GM23338 (cell line): ENCODE data around the gene ZNF830. TPM values are rescaled to one million over a fixed set of nuclear protein-coding genes. Genes with fewer than 3 reads are reported as not detected.

ENCODE experiments used
- ATAC-seq: fragments of 200-7000 bp; cut with Tn5 transposase; 3 replicates; pipeline ENCODE4 v1.9.1; 2020
- DNase-seq: peaks from one replicate; pipeline ENCODE4 v3.0.0-alpha.2; 2015; ENCODE audit warnings: low spot score
- H2AFZ ChIP-seq: fragments of 200-600 bp; sonication (generic); 2 replicates; pipeline ENCODE4 v1.8.0; 2016; ENCODE audit warnings: antibody characterized with exemption, mild to moderate bottlenecking, moderate library complexity
- H3F3A ChIP-seq: fragments of 200-600 bp; sonication (generic); replicated peaks from 2 replicates; pipeline ENCODE4 v1.8.0; 2017; ENCODE audit warnings: antibody characterized with exemption, mixed run types, low read depth
- H3K27ac ChIP-seq: fragments of 200-600 bp; sonication (generic); 2 replicates; pipeline ENCODE4 v1.6.1; 2016; ENCODE audit warnings: low read depth
- H3K27me3 ChIP-seq: fragments of 200-600 bp; sonication (generic); 2 replicates; pipeline ENCODE4 v1.8.0; 2016; ENCODE audit warnings: mild to moderate bottlenecking, mixed run types, moderate library complexity; ENCODE audit not compliant: insufficient read depth
- H3K36me3 ChIP-seq: fragments of 200-600 bp; sonication (generic); 2 replicates; pipeline ENCODE4 v1.8.0; 2016; ENCODE audit warnings: mild to moderate bottlenecking; ENCODE audit not compliant: insufficient read depth
- H3K4me1 ChIP-seq: fragments of 200-600 bp; sonication (generic); 2 replicates; pipeline ENCODE4 v1.8.0; 2016; ENCODE audit warnings: mild to moderate bottlenecking, moderate library complexity; ENCODE audit not compliant: insufficient read depth
- H3K4me2 ChIP-seq: fragments of 200-600 bp; sonication (generic); 2 replicates; pipeline ENCODE4 v1.7.1; 2017; ENCODE audit warnings: mixed run types
- H3K4me3 ChIP-seq: fragments of 200-600 bp; sonication (generic); 2 replicates; pipeline ENCODE4 v1.6.1; 2016; ENCODE audit warnings: mixed run types
- H3K79me2 ChIP-seq: fragments of 200-600 bp; sonication (generic); replicated peaks from 2 replicates; pipeline ENCODE4 v1.8.0; 2017; ENCODE audit warnings: mild to moderate bottlenecking; ENCODE audit not compliant: insufficient read depth
- H3K9me2 ChIP-seq: fragments of 200-600 bp; sonication (generic); 2 replicates; pipeline ENCODE4 v1.8.0; 2017; ENCODE audit not compliant: insufficient read depth
- H4K20me1 ChIP-seq: fragments of 200-600 bp; sonication (generic); replicated peaks from 2 replicates; pipeline ENCODE4 v1.8.0; 2017; ENCODE audit warnings: mild to moderate bottlenecking; ENCODE audit not compliant: insufficient read depth
- H3K27ac Mint-ChIP-seq: 2 replicates; pipeline ENCODE4 v1.8.0; 2020; ENCODE audit warnings: inconsistent platforms, mild to moderate bottlenecking, moderate library complexity, mixed read lengths
- H3K27me3 Mint-ChIP-seq: 3 replicates; pipeline ENCODE4 v1.8.0; 2022; ENCODE audit warnings: low read depth, mild to moderate bottlenecking, moderate library complexity, mixed read lengths, inconsistent platforms; ENCODE audit not compliant: insufficient read depth, poor library complexity
- H3K36me3 Mint-ChIP-seq: 3 replicates; pipeline ENCODE4 v1.8.0; 2021; ENCODE audit warnings: low read depth, mild to moderate bottlenecking, inconsistent platforms, moderate library complexity, mixed read lengths
- H3K4me1 Mint-ChIP-seq: 3 replicates; pipeline ENCODE4 v1.8.0; 2020; ENCODE audit warnings: mild to moderate bottlenecking, inconsistent platforms, mixed read lengths
- H3K4me3 Mint-ChIP-seq: 3 replicates; pipeline ENCODE4 v1.8.0; 2021; ENCODE audit warnings: moderate library complexity, mild to moderate bottlenecking, inconsistent platforms, mixed read lengths
- H3K9me3 Mint-ChIP-seq: 3 replicates; pipeline ENCODE4 v1.8.0; 2020; ENCODE audit warnings: moderate library complexity, mild to moderate bottlenecking, inconsistent platforms, mixed read lengths
- CREB1 ChIP-seq: fragments of 250-450 bp; sonication (Bioruptor Pico); IDR thresholded peaks from 2 replicates; pipeline ENCODE4 v1.5.0; 2020; ENCODE audit warnings: low read depth, mild to moderate bottlenecking, moderate library complexity
- EZH2 ChIP-seq: fragments of 200-600 bp; sonication (generic); IDR thresholded peaks from one replicate; pipeline ENCODE4 v1.8.0; 2017; ENCODE audit warnings: antibody characterized with exemption, mild to moderate bottlenecking, low read depth; ENCODE audit not compliant: unreplicated experiment
- JUNB ChIP-seq: IDR thresholded peaks from one replicate; pipeline ENCODE4 v1.6.1; 2016; ENCODE audit warnings: antibody characterized with exemption; ENCODE audit not compliant: unreplicated experiment
- NANOG ChIP-seq: IDR thresholded peaks from 2 replicates; pipeline ENCODE4 v1.6.1; 2016; ENCODE audit warnings: antibody characterized with exemption, borderline replicate concordance
- POLR2AphosphoS5 ChIP-seq: IDR thresholded peaks from 2 replicates; pipeline ENCODE4 v1.6.1; 2016; ENCODE audit warnings: antibody characterized with exemption, low read depth
- REST ChIP-seq: IDR thresholded peaks from one replicate; pipeline ENCODE4 v1.6.1; 2018; ENCODE audit warnings: antibody characterized with exemption; ENCODE audit not compliant: unreplicated experiment
- ZNF331 ChIP-seq: fragments of 250-450 bp; sonication (Bioruptor Pico); IDR thresholded peaks from 2 replicates; pipeline ENCODE4 v1.5.0; 2020; ENCODE audit warnings: low read depth, mild to moderate bottlenecking, moderate library complexity
- polyA plus RNA-seq: library from polyadenylated mRNA; unstranded; fragments of >200 nt; fragmentation: Nextera tagmentation; extraction: Ambion mirVana; gene quantifications from 2 replicates; pipeline ENCODE4 v1.2.1, GENCODE V29; 2016
- total RNA-seq: library from RNA; depleted of rRNA; stranded (reverse); fragments of >200 nt; shearing (Covaris generic); gene quantifications from 2 replicates; pipeline ENCODE4 v1.2.3, GENCODE V29; 2014
- TF ChIP-seq, protein P1 (sequence below): IDR thresholded peaks from 2 replicates; pipeline ENCODE4 v1.6.1; 2016; ENCODE audit warnings: antibody characterized with exemption
- TF ChIP-seq, protein P2 (sequence below), 2 experiments: fragments of 200-600 bp in 1 of 2; sonication (generic) in 1 of 2; conservative IDR thresholded peaks; 2 replicates each; pipeline versions ENCODE4 v1.5.1 to v1.6.1; 2016 to 2017; ENCODE audit warnings: antibody characterized with exemption in 2 of 2, low read depth in 2 of 2, mild to moderate bottlenecking in 2 of 2, moderate library complexity in 1 of 2

ZNF830 gene
- total and polyA plus RNA-seq, 2 experiments from 2014 or later, result 12.8 to 22.3 TPM

GRCh38 chr17:35006961-35007360 is 45.6 kb downstream of the ZNF830 start:
- Histone ChIP-seq H4K20me1 (peaks cover 3% of the 10 kb centered on the region), H3K27me3 (no peaks in the 10 kb centered on the region), H3K9me2 (no peaks in the 10 kb centered on the region), H3K4me3 (no peak overlapping the region), H3K4me2 (no peak overlapping the region), H3K36me3 (peaks cover 8% of the 10 kb centered on the region; the same call in 1 of the 2 replicates), H2AFZ (no peak overlapping the region), H3K79me2 (no peaks in the 10 kb centered on the region), H3K27ac (peak overlapping the region; percentile 66; the same call in 1 of the 2 replicates), H3K4me1 (peaks cover 6% of the 10 kb centered on the region), H3F3A (no peaks in the 10 kb centered on the region)
- H3K4me1 Mint-ChIP-seq, result peaks cover 14% of the 10 kb centered on the region
- no peaks in the 10 kb centered on the region for H3K9me3 Mint-ChIP-seq
- peaks cover 9% of the 10 kb centered on the region for H3K27me3 Mint-ChIP-seq
- peaks cover 70% of the 10 kb centered on the region for H3K36me3 Mint-ChIP-seq
- ATAC-seq (no peak), DNase-seq (no peak)
- no peak overlapping the region for H3K27ac Mint-ChIP-seq
- TF ChIP-seq, protein P1, sequence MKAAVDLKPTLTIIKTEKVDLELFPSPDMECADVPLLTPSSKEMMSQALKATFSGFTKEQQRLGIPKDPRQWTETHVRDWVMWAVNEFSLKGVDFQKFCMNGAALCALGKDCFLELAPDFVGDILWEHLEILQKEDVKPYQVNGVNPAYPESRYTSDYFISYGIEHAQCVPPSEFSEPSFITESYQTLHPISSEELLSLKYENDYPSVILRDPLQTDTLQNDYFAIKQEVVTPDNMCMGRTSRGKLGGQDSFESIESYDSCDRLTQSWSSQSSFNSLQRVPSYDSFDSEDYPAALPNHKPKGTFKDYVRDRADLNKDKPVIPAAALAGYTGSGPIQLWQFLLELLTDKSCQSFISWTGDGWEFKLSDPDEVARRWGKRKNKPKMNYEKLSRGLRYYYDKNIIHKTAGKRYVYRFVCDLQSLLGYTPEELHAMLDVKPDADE, result no peak
- TF ChIP-seq POLR2AphosphoS5 (no peak), NANOG (no peak), EZH2 (no peak), CREB1 (CRISPR knock-in tag) (no peak)
- H3K4me3 Mint-ChIP-seq, result no peak overlapping the region

DNA sequence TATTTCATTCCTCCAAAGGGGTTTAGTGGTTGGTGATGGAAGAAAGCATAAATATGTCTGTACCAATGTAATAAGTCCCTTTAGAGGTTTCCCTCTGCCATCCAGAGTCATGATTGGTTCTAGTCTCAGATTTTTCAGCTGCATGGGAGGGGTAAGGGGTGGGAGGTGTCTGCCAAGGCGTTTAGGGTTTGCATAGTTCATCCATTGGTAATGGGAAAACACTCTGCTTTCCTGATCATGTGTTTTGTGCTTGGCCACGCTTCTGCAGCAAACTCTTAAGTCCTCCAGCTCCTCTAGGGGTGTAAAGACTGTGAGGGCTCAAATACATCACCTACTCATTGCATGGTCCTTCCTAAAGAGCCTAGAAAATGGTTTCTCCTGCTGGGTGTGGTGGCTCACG is 48.8 kb downstream of the ZNF830 start:
- H3K27me3 ChIP-seq, result no peaks in the 10 kb centered on the region
- no peaks in the 10 kb centered on the region for H3K79me2 ChIP-seq
- Mint-ChIP-seq H3K9me3 (no peaks in the 10 kb centered on the region), H3K36me3 (peaks cover 39% of the 10 kb centered on the region), H3K27me3 (peaks cover 8% of the 10 kb centered on the region), H3K27ac (no peak overlapping the region), H3K4me1 (peaks cover 17% of the 10 kb centered on the region), H3K4me3 (no peak overlapping the region)
- ATAC-seq, result no peak
- no peak overlapping the region for H3K4me2 ChIP-seq
- DNase-seq, result no peak
- H4K20me1 ChIP-seq, result peaks cover 3% of the 10 kb centered on the region
- H3K9me2 ChIP-seq, result no peaks in the 10 kb centered on the region
- no peak overlapping the region for H2AFZ ChIP-seq
- H3K4me3 ChIP-seq, result no peak overlapping the region
- no peaks in the 10 kb centered on the region; the same call in 1 of the 2 replicates for H3K36me3 ChIP-seq
- no peaks in the 10 kb centered on the region for H3F3A ChIP-seq
- TF ChIP-seq, protein P2, sequence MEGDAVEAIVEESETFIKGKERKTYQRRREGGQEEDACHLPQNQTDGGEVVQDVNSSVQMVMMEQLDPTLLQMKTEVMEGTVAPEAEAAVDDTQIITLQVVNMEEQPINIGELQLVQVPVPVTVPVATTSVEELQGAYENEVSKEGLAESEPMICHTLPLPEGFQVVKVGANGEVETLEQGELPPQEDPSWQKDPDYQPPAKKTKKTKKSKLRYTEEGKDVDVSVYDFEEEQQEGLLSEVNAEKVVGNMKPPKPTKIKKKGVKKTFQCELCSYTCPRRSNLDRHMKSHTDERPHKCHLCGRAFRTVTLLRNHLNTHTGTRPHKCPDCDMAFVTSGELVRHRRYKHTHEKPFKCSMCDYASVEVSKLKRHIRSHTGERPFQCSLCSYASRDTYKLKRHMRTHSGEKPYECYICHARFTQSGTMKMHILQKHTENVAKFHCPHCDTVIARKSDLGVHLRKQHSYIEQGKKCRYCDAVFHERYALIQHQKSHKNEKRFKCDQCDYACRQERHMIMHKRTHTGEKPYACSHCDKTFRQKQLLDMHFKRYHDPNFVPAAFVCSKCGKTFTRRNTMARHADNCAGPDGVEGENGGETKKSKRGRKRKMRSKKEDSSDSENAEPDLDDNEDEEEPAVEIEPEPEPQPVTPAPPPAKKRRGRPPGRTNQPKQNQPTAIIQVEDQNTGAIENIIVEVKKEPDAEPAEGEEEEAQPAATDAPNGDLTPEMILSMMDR (conservative IDR thresholded peaks at IDR 0.05; ENCODE audit: low read depth in 2 of 2), result no peak
- no peak for TF ChIP-seq ZNF331 (CRISPR knock-in tag)
- no peak for TF ChIP-seq REST
- TF ChIP-seq, protein P1, result no peak
- TF ChIP-seq JUNB, result no peak
- no peak overlapping the region for H3K27ac ChIP-seq
- peaks cover 6% of the 10 kb centered on the region for H3K4me1 ChIP-seq
